ENCODE results near the gene FAXDC2.

GRCh38 chr5:154779105-154779504 is 71.3 kb downstream of the FAXDC2 start:
- TF ChIP-seq CTCF (conservative IDR thresholded peaks at IDR 0.05 in 1 of 2, IDR thresholded peaks at IDR 0.05 in 1 of 2; ENCODE audit: low read depth in 1 of 2, low read length in 2 of 2), result no peak
- no peak for TF ChIP-seq EZH2 (IDR thresholded peaks at IDR 0.05; ENCODE audit: low read length, missing control alignments)

Measured in fibroblast of lung (primary cell).